Activated CD8-positive, alpha-beta memory T cell treated with anti-CD3 and anti-CD28 coated beads for 24 hours (primary cell): ENCODE results near the gene NDP.
A peak's percentile ranks its signal among the peaks of the same experiment; 100 is the strongest.
"Not testable (repeated sequence)": the region's sequence is repeated elsewhere in the genome, so short reads cannot be mapped to it uniquely, and the experiment has no call there.

Experiments
- DNase-seq: peaks from one replicate; pipeline ENCODE4 v3.0.0-alpha.2; 2020

The NDP gene

DNA sequence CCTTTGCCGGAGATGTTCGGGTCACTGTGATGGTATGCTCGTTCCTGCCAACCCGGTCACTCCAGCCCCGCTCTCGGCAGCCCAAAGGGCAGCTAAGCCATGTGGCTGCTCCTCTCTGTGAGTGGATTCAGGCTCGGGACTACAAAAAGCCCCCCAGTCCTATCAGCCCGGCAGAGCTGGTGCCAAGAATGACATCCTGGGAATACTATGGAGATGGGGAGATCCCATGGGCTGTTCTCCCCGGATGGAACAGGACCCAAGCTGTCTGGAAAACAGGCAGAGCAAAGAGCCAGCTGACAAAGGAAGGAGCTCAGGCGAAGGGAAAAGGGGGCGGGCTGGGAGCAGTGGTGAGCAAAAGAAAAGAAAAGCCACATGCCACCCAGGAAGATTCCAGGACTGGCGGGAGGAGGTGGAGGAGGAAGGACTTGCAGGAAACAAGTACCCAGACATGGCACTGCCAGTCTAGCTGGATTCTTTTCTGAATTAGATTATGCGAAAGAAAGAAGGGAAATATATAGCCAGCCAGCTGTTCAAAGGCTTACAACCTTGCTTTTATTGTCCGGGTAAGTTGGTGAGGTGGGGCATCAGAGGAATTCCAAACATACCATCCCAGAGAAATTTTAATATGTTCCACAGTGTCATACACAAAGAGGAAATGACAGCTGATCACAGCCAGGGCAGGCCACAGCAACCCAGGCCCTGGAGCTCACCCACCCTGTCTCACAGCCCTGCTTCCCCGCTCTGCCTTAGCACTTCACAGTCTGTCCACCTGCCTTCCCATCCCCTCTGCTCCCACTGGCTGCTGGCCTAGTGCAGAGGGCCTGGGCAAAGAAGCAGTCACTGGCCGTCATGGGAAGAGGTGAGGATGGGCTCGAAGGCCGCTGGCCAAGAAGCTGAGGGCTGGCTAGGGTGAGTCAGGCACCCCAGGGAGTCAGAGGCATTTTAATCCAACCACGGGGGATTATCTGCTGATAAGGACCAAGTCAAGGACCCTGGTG, 3.4 kb downstream of the NDP start:
- no peak for DNase-seq

DNA sequence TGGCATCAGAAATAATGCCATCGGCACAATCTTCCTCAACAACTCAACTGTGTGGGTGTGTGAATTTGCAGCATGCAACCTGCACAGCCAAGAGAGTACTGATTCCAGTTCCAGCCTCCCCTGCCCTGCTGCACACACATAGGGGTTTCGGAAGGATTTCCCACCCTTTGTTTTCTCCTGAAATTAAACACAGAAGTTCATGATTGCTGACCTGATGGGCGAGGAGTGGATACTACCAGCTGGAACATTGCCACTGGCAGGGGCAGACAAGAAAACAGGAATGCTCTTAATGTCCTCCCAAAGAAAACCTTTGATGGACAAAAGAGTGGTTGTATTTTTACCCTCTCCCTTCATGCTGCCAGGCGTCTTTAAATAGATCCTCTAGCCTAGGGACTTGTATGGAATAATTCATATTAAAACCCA, 4.8 kb downstream of the NDP start:
- DNase-seq = no peak

DNA sequence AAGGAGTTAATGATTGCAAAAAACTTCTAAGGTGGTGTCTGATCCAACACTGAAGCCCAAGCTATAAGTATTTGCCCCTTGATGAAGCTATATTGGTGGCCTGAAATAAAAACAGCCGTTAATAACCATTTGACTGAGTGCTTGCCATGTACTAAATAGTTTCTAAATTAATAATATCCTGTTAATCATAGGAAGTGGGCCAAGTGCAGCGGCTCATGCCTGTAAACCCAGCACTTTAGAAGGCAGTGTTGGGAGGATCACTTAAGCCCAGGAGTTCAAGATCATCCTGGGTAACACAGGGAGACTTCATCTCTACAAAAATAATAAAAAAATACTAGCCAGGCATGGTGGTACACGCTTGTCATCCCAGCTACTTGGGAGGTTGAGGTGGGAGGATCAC, 8.3 kb downstream of the NDP start:
- no peak for DNase-seq

DNA sequence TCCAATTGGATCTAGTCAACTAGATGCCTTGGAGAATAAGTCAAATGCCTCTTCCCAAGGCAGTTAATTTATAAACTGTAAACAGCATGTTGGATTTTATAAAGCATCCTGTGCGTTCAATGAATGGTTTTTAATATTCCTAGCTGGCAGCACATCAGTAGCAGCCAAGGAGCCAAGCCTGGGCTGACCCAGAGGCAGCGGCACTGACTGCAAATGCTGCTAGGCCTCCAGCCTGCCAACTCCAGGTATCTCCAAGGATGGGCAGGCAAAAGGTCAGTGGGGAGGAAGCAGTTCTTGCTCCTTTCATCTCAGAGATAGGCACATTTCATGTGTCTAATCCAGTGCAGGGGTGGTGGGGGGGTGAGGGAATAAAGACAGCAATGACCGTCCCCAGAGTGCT, 9.5 kb downstream of the NDP start:
- DNase-seq = no peak

DNA sequence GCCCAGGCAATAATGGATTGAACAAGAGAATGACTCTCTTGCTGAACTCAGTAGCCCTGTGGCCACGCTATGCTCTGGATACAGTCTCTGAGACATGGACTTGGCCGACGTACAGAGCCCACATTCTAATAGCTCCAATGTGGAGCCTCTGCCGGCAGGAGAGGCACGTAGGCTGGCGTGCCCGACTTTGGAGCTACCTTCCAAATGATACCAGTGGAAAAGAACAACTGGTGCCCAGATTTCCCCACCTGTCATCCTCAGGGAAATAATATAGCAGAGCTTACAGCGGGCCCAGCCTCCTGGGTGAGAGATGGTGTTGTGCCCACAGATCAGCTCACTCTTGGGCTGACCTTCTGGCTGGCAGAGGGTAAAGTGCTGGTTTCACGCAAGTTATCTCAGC, 10.6 kb downstream of the NDP start:
- no peak for DNase-seq

DNA sequence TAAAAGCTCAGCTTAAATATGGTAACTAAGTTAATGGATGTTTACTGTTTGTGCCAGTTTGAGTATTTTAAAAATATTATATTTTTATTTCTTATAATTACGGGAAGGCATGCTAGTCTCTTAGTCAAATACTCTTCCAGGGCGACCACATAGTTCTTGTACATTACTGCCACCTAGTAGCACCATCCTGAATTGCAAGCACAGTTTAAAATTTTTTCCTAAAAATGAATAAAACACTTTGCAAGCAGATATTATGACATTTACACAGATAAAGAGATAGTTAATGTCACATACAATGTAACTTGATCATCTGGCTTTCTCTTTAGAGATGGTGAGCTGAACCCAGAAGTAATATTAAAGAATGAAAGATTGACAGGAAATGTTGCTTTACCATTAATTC, 11.5 kb downstream of the NDP start:
- DNase-seq = no peak

DNA sequence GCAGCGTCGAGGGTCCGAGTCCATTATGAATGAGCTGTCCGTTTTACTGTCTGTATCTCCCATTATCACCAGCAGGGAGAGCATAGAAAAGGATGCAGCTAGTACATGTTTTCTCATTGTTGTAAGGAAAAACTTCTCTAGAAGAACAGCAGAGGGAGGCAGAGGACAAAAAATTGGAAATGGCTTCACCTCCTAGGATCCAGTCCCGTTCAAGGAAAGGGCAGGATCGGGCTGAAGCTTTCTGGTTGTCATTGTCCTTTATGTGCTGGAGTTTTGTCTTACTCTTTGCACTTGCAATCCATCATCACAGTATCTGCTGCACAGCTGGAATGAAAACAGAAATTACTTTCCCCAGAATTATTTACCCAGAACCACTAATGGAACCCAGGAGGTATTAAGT, 14.7 kb downstream of the NDP start:
- no peak for DNase-seq

DNA sequence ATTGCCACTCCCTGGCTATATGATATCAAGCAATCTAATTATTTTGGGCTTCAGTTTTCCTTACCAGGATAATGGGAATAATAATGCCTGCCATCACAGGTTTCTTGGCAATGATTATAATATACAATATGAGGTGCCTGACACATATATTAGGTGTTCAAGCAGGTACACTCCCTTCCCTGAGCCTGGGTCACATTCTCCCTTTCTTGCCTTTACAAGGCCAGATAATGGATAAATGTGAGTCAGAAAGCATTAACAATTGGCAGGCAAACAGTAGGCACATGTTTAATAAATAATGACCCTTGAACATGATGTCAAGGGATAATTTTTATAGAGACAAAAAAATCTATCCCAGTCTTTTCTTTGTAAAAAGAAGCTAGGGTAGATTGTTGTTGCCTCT, 17.2 kb downstream of the NDP start:
- DNase-seq = no peak

DNA sequence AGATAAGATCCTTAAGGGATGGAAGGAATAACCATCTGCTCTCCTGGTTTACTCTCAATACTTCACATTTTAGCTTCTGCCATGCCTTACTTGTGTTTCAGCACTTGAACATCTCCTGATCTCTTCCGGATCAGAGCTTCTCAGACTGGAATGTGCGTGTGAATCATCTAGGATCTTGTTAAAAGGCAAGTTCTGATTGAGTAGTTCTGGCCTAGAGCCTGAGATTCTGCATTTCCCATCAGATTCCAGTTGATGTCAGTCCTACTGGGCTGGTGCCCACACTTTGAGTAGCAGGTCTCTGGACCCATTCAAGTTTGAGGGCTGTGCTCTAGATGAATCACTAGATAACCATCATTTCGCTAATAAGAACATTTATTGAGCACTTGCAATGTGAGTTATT, 20.0 kb downstream of the NDP start:
- no peak for DNase-seq

DNA sequence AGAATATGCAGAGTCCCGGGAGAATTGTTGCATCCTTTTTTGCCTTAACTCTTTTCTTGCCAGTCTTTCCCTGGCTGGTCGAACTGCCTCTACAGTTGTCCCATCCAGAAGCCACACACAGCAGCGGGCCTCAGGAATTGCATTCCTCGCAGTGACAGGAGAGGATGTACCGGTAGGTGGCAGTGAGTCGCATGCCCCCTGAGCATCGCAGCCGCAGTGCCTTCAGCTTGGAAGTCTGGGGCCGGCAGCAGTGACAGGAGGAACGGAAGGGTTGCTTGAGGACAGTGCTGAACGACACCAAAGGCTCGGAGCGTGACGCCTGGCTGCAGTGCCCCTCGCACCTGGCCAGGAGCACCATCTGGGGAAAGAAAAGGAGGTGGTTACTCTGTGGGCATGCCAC, 23.5 kb downstream of the NDP start:
- DNase-seq = peak; percentile 67

DNA sequence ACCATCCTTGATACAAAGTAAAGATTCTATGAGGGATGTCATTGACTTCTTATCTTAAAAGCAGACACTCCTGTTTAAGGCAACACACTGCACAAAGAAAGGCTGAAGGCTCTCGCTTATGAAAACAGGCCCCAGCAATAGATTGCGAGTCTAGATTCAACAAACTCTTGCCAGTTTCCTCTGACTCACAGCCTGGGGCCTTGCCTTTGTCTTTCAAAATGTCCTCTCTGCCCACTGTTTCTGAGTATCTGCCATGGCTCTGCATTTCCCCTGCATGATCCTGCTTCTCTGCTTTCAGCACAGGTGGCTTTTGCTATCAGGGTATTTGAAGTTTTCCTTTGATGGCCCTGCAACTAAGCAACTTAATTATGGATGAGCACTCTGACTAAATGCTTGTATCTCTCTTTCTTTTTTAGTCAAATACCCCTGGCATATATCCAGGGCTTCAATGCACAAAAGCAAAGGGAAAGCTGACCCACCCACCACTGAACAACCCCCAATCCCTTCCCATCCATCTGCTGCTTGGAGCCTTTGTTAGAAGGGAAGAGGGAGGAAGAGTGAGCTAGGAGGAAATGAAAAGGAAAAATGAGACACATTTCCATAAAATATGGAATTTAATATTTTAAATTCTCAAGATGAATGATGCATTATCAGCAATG, 32.2 kb downstream of the NDP start:
- DNase-seq = no peak

DNA sequence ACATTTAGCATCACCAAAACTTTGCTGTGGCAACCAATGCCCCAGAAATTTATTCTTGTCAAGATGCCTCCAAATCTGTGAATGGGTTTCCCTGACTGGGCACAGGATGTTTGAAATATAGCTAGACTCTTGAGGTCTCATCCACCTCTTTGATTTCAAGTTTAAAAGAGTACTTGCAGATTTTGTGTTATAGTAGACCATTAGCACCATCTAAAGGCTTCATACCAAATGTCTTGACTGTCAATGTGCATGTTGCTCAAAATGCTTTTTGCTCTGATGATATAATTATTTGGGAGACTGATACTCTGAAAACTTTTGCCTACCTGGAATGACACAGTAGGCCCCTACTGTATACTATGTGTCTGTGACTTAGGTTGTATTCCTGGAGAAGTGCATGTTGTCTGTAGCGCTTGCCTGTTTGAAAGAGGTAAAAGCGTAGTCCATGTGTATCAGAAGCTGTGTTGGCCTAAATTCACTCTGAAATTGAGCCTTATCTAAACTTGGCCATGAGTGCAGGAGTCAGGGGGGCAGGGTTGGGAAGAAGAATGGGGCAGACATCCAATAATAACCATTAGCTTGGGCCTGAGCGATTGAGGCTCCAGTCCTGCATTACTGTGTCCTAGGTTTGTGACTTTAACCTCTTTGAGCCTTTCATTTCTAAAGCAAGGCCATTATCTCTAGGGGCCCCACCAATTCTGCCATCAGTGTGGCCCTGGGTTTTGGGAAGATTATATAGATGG, 33.8 kb downstream of the NDP start:
- DNase-seq = no peak

DNA sequence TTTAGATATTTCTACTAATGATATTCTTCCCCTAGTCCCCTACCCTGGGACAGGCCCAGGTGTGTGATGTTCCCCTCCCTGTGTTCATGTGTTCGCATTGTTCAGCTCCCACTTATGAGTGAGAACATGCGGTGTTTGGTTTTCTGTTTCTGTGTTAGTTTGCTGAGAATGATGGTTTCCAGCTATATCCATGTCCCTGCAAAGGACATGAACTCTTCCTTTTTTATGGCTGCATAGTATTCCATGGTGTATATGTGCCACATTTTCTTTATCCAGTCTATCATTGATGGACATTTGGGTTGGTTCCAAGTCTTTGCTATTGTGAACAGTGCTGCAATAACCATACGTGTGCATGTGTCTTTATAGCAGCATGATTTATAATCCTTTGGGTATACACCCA, 51.2 kb downstream of the NDP start:
- not testable (repeated sequence) for DNase-seq

DNA sequence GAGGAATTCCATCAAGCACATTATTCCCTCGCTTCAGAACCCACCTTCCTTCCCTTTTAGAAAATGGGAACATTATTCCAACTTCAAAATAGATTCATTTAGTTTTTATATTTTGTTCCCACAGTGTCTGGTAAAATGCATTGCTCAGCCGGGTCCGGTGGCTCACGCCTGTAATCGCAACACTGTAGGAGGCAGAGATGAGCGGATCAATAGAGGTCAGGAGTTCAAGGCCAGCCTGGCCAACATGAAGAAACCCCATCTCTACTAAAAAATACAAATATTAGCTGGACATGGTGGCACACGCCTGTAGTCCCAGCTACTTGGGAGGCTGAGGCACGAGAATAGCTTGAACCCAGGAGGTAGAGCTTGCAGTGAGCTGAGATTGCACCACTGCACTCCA, 62.4 kb downstream of the NDP start:
- DNase-seq = not testable (repeated sequence)

DNA sequence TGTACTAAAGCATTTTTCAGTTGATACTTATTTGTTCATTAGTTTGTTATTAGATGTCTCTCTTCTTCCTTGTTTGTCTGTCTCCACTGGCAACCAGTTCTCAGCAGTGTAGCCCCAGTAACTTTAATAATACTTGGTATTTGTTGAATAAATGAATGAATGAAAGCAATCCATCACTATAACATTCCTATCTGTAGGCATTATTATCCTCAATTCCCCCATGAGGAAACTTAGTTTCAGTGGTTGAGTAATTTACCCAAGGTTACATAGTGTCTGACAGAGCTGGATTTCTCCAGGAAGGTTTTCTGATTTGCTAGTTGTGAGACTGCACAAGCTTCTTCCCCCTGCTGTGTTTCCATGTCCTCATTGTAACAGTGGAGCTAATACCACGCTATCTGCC, 63.2 kb downstream of the NDP start:
- DNase-seq = no peak

DNA sequence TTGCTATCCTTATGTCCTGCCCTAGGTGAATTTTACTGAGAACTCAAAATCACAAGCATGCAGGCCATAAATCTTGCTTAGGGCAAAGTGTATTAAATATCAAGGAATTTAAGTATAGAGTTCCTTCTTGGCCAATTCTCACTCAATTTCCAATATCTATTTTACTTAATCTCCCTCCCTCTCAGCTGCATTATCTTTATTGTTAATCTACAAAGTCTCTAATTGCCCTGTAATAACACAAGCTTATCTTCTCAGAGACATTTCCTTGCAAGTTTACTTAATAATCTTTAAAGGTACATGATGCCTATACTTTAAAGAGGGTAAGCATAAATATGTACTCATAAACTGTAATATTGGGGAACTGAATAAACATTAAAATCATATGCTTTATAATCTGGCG, 64.0 kb downstream of the NDP start:
- no peak for DNase-seq

DNA sequence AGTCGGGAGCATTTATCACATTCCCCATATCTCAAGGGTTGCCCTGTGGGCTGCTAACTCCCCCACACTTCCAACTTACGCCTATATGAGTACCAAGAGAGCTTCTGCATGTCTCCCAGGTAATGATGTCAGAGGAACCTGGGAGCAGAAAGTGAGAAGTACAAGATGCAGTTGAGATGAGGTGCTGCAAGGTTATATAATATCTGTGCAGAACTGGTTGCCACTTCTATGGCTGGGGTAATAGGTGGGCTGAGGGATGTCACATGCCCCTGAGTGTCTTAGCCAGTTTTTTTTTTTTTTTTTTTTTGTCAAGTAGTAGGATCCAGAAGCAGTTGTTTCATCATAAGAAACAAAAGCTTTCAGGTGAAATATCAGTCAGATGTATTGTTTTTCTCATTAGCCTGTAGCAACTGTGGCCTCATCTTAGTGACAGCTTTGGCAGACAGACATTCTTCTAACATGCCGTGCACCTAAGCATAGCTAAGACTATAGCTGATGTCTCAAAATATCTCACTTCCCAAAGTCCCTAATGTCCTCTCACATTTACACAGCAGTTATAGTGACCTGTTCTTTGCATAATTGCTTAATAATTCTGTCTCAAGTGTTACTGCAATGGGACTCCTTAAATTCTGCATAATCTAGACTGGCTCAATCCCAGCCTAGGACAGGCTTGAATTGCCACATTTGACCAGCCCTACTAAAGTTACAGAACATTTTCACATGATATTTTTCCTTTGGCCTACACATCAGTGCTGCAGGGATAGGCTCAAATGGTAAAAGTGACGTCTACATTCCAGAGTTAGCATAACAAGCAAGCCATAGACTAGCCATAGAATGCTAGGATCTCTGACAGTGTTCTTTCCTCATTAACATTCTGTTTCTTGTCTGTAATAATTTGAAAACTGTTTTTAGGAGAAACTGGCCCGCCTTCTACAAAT, 73.0 kb downstream of the NDP start:
- DNase-seq = no peak
